OCI-LY1 (cell line): Measurements from ENCODE around the gene PRSS8.

ENCODE experiments used
- H2AFZ ChIP-seq: fragments of 200-600 bp; sonication (generic), shearing (Covaris generic); 2 replicates; pipeline ENCODE4 v1.6.0; 2014; ENCODE audit warnings: antibody characterized with exemption, mild to moderate bottlenecking, low read length
- H3F3A ChIP-seq: fragments of 200-600 bp; sonication (generic), shearing (Covaris generic); 2 replicates; pipeline ENCODE4 v1.6.0; 2014; ENCODE audit warnings: mild to moderate bottlenecking, antibody characterized with exemption, low read length, moderate library complexity; ENCODE audit not compliant: insufficient read depth
- H3K27ac ChIP-seq: fragments of 200-600 bp; sonication (generic); 2 replicates; pipeline ENCODE4 v1.5.1; 2014; ENCODE audit warnings: low read length, mixed run types, mild to moderate bottlenecking, low read depth; ENCODE audit not compliant: poor library complexity, severe bottlenecking
- H3K27me3 ChIP-seq: fragments of 200-600 bp; sonication (generic); 2 replicates; pipeline ENCODE4 v1.6.0; 2014; ENCODE audit warnings: antibody characterized with exemption, mild to moderate bottlenecking, low read length, moderate library complexity; ENCODE audit not compliant: insufficient read depth
- H3K36me3 ChIP-seq: fragments of 200-600 bp; sonication (generic); 2 replicates; pipeline ENCODE4 v1.6.1; 2014; ENCODE audit warnings: mild to moderate bottlenecking, antibody characterized with exemption, low read length, moderate library complexity, mixed read lengths; ENCODE audit not compliant: insufficient read depth
- H3K4me1 ChIP-seq: fragments of 200-600 bp; sonication (generic); 2 replicates; pipeline ENCODE4 v1.5.1; 2014; ENCODE audit warnings: mild to moderate bottlenecking, low read length, moderate library complexity; ENCODE audit not compliant: insufficient read depth, severe bottlenecking
- H3K4me2 ChIP-seq: fragments of 200-600 bp; sonication (generic), shearing (Covaris generic); 2 replicates; pipeline ENCODE4 v1.6.1; 2014; ENCODE audit warnings: low read length
- H3K4me3 ChIP-seq: fragments of 200-600 bp; sonication (generic); 2 replicates; pipeline ENCODE4 v1.5.1; 2014; ENCODE audit warnings: low read length, low read depth, mild to moderate bottlenecking, mixed read lengths; ENCODE audit not compliant: poor library complexity, severe bottlenecking
- H3K79me2 ChIP-seq: fragments of 200-600 bp; shearing (Covaris generic); 2 replicates; pipeline ENCODE4 v1.6.1; 2016; ENCODE audit warnings: mixed run types, low read length, mixed read lengths; ENCODE audit not compliant: insufficient read depth
- H3K9ac ChIP-seq: fragments of 200-600 bp; sonication (generic), shearing (Covaris generic); 2 replicates; pipeline ENCODE4 v1.6.1; 2014; ENCODE audit warnings: mild to moderate bottlenecking, low read length, mixed read lengths
- H3K9me2 ChIP-seq: fragments of 200-600 bp; sonication (generic), shearing (Covaris generic); 2 replicates; pipeline ENCODE4 v1.6.1; 2014; ENCODE audit warnings: low read depth, mild to moderate bottlenecking, low read length, mixed read lengths
- H3K9me3 ChIP-seq: fragments of 200-600 bp; shearing (Covaris generic); 2 replicates; pipeline ENCODE4 v1.6.1; 2014; ENCODE audit warnings: low read length, mixed read lengths
- H4K20me1 ChIP-seq: fragments of 200-600 bp; sonication (generic), shearing (Covaris generic); 2 replicates; pipeline ENCODE4 v1.6.0; 2016; ENCODE audit warnings: mild to moderate bottlenecking, low read length; ENCODE audit not compliant: insufficient read depth
- CTCF ChIP-seq: fragments of 200-600 bp; sonication (generic), shearing (Covaris generic); IDR thresholded peaks from 2 replicates; pipeline ENCODE4 v1.5.1; 2017; ENCODE audit warnings: mild to moderate bottlenecking, antibody characterized with exemption, low read length, moderate library complexity, mixed read lengths
- EZH2 ChIP-seq: fragments of 200-600 bp; sonication (generic), shearing (Covaris generic); IDR thresholded peaks from 2 replicates; pipeline ENCODE4 v1.8.0; 2017; ENCODE audit warnings: borderline replicate concordance, mixed run types, mild to moderate bottlenecking, antibody characterized with exemption, low read length, moderate library complexity, mixed read lengths

The PRSS8 gene

GRCh38 chr16:31135535-31136286, at the start of gene PRSS8:
PRSS8 (minus strand) TSS chr16:31135727; CDS start chr16:31135498, 229 bp downstream.
- H4K20me1 ChIP-seq: no peaks in the 10 kb centered on the region
- H3K36me3 ChIP-seq: 0 out of 2 replicates have a peak, but pooled peaks cover 3% of the 10 kb centered on the region
- no peak within 1 kb of the TSS for H3K9ac ChIP-seq
- H2AFZ ChIP-seq: no peak within 1 kb of the TSS
- no peak for TF ChIP-seq EZH2
- TF ChIP-seq CTCF: no peak
- no peaks in the 10 kb centered on the region for H3F3A ChIP-seq
- H3K9me3 ChIP-seq: no peaks in the 10 kb centered on the region
- H3K4me3 ChIP-seq: no peak within 1 kb of the TSS
- no peaks in the 10 kb centered on the region for H3K79me2 ChIP-seq
- H3K9me2 ChIP-seq: no peaks in the 10 kb centered on the region
- H3K4me2 ChIP-seq: no peak within 1 kb of the TSS
- H3K27ac ChIP-seq: no peak within 1 kb of the TSS
- H3K27me3 ChIP-seq: peaks cover 8% of the 10 kb centered on the region; the same call in 1 of the 2 replicates
- no peaks in the 10 kb centered on the region for H3K4me1 ChIP-seq

- Histone ChIP-seq H3K27me3 (no peaks in the 10 kb centered on the region), H3K9me3 (no peaks in the 10 kb centered on the region), H3F3A (no peaks in the 10 kb centered on the region), H3K9ac (no peak overlapping the region), H3K36me3 (peaks cover 93% of the 10 kb centered on the region), H4K20me1 (peaks cover 10% of the 10 kb centered on the region; the same call in 1 of the 2 replicates), H3K79me2 (peaks cover 48% of the 10 kb centered on the region), H3K27ac (no peak overlapping the region), H3K4me2 (no peak overlapping the region), H3K9me2 (no peaks in the 10 kb centered on the region), H3K4me3 (no peak overlapping the region), H2AFZ (no peak overlapping the region), H3K4me1 (peaks cover 15% of the 10 kb centered on the region)
- TF ChIP-seq EZH2 (no peak), CTCF (no peak)
These were observed 49.4 kb upstream of the PRSS8 start for GRCh38 chr16:31184888-31185287.

- Histone ChIP-seq H3F3A (no peaks in the 10 kb centered on the region), H2AFZ (no peak overlapping the region), H3K4me3 (no peak overlapping the region), H3K4me1 (peaks cover 20% of the 10 kb centered on the region), H4K20me1 (peaks cover 7% of the 10 kb centered on the region; the same call in 1 of the 2 replicates), H3K4me2 (no peak overlapping the region), H3K36me3 (peaks cover 81% of the 10 kb centered on the region), H3K9ac (no peak overlapping the region), H3K9me2 (no peaks in the 10 kb centered on the region), H3K27me3 (no peaks in the 10 kb centered on the region), H3K27ac (no peak overlapping the region), H3K9me3 (no peaks in the 10 kb centered on the region), H3K79me2 (peaks cover 48% of the 10 kb centered on the region)
- TF ChIP-seq CTCF (no peak), EZH2 (no peak)
These were observed 48.2 kb upstream of the PRSS8 start for GRCh38 chr16:31183432-31184428.
